Cardiac muscle cell (in vitro differentiated cells and primary cell): ENCODE data around the gene MC3R. TPM values are rescaled to one million over a fixed set of nuclear protein-coding genes. Genes with fewer than 3 reads are reported as not detected.

Source experiments
- DNase-seq, 2 donors: peaks; one replicate each; pipeline versions ENCODE4 v3.0.0 to v3.0.0-alpha.2; 2010 to 2017; ENCODE audit warnings: low read depth in 1 of 2, low spot score in 1 of 2
- H3K27ac ChIP-seq: fragments of 200-600 bp; sonication (generic); 2 replicates; pipeline ENCODE4 v1.5.1; 2016
- H3K27me3 ChIP-seq: fragments of 200-600 bp; sonication (generic); 2 replicates; pipeline ENCODE4 v1.6.0; 2016; ENCODE audit warnings: control low read depth
- H3K36me3 ChIP-seq: fragments of 200-600 bp; sonication (generic); 2 replicates; pipeline ENCODE4 v1.5.1; 2016; ENCODE audit warnings: control low read depth
- H3K4me1 ChIP-seq: fragments of 200-600 bp; sonication (generic); 2 replicates; pipeline ENCODE4 v1.8.1; 2017; ENCODE audit warnings: low read depth, mild to moderate bottlenecking, mixed run types
- H3K4me3 ChIP-seq: fragments of 200-600 bp; sonication (generic); 2 replicates; pipeline ENCODE4 v1.5.1; 2016; ENCODE audit warnings: mild to moderate bottlenecking
- H3K9me3 ChIP-seq: fragments of 200-600 bp; sonication (generic); 2 replicates; pipeline ENCODE4 v1.5.1; 2017; ENCODE audit warnings: low read depth, mild to moderate bottlenecking, control low read depth
- CTCF ChIP-seq: IDR thresholded peaks from 2 replicates; pipeline ENCODE4 v1.5.1; 2012; ENCODE audit warnings: low read depth, mild to moderate bottlenecking, low read length
- polyA plus RNA-seq: library from polyadenylated mRNA; unstranded; fragments of >200 nt; fragmentation: Nextera tagmentation; extraction: Ambion mirVana; gene quantifications from 2 replicates; pipeline ENCODE4 v1.2.1, GENCODE V29; 2016
- total RNA-seq: library from RNA; depleted of rRNA; stranded (reverse); fragments of >200 nt; gene quantifications from 2 replicates; pipeline ENCODE4 v1.2.3, GENCODE V29; 2016

MC3R gene
- total and polyA plus RNA-seq, 2 experiments from 2014 or later = not detected

GRCh38 chr20:56207656-56208055 is 40.9 kb upstream of the MC3R start:
- no peak for TF ChIP-seq CTCF
- Histone ChIP-seq H3K27ac (no peak overlapping the region), H3K36me3 (no peaks in the 10 kb centered on the region), H3K27me3 (no peaks in the 10 kb centered on the region), H3K4me3 (no peak overlapping the region), H3K9me3 (peaks cover 3% of the 10 kb centered on the region), H3K4me1 (no peaks in the 10 kb centered on the region)
- no peak for DNase-seq

GRCh38 chr20:56208121-56208520 is 40.4 kb upstream of the MC3R start:
- H3K36me3 ChIP-seq = no peaks in the 10 kb centered on the region
- no peaks in the 10 kb centered on the region for H3K4me1 ChIP-seq
- DNase-seq = no peak
- peaks cover 3% of the 10 kb centered on the region for H3K9me3 ChIP-seq
- no peak for TF ChIP-seq CTCF
- H3K4me3 ChIP-seq = no peak overlapping the region
- no peak overlapping the region for H3K27ac ChIP-seq
- H3K27me3 ChIP-seq = no peaks in the 10 kb centered on the region

GRCh38 chr20:56211051-56211450 is 37.5 kb upstream of the MC3R start:
- no peak for TF ChIP-seq CTCF
- H3K4me3 ChIP-seq = no peak overlapping the region
- H3K9me3 ChIP-seq = no peaks in the 10 kb centered on the region
- DNase-seq = no peak
- H3K27ac ChIP-seq = no peak overlapping the region
- H3K4me1 ChIP-seq = no peaks in the 10 kb centered on the region
- no peaks in the 10 kb centered on the region for H3K27me3 ChIP-seq
- H3K36me3 ChIP-seq = no peaks in the 10 kb centered on the region

- no peaks in the 10 kb centered on the region for H3K9me3 ChIP-seq
- H3K4me3 ChIP-seq = no peak overlapping the region
- no peak for TF ChIP-seq CTCF
- no peak for DNase-seq
- H3K27ac ChIP-seq = no peak overlapping the region
- H3K4me1 ChIP-seq = no peaks in the 10 kb centered on the region
- H3K27me3 ChIP-seq = no peaks in the 10 kb centered on the region
- H3K36me3 ChIP-seq = no peaks in the 10 kb centered on the region
These were observed 36.4 kb upstream of the MC3R start for GRCh38 chr20:56212091-56212490.

- Histone ChIP-seq H3K36me3 (no peaks in the 10 kb centered on the region), H3K27ac (no peak overlapping the region), H3K9me3 (no peaks in the 10 kb centered on the region), H3K4me1 (no peaks in the 10 kb centered on the region), H3K27me3 (no peaks in the 10 kb centered on the region), H3K4me3 (no peak overlapping the region)
- no peak for DNase-seq
- no peak for TF ChIP-seq CTCF
These were observed 35.2 kb upstream of the MC3R start for GRCh38 chr20:56213321-56213720.

- H3K4me3 ChIP-seq = no peak overlapping the region
- no peaks in the 10 kb centered on the region for H3K4me1 ChIP-seq
- no peak overlapping the region for H3K27ac ChIP-seq
- no peaks in the 10 kb centered on the region for H3K36me3 ChIP-seq
- no peak for DNase-seq
- TF ChIP-seq CTCF = no peak
- no peaks in the 10 kb centered on the region for H3K27me3 ChIP-seq
- no peaks in the 10 kb centered on the region for H3K9me3 ChIP-seq
These were observed 33.4 kb upstream of the MC3R start for GRCh38 chr20:56215115-56215514.
